OCI-LY7 (cell line): ENCODE measurements around the gene CFAP97.

Experiments
- EZH2phosphoT487 ChIP-seq: fragments of 200-600 bp; sonication (generic); IDR thresholded peaks from 2 replicates; pipeline ENCODE4 v1.6.1; 2018; ENCODE audit warnings: low read depth, borderline replicate concordance, mild to moderate bottlenecking, mixed run types, antibody characterized with exemption, low read length, moderate library complexity, mixed read lengths
- TF ChIP-seq, protein P1 (sequence below): fragments of 200-600 bp; sonication (generic); conservative IDR thresholded peaks from 2 replicates; pipeline ENCODE4 v1.5.1; 2014; ENCODE audit warnings: mild to moderate bottlenecking, antibody characterized with exemption, low read length, moderate library complexity, mixed read lengths

DNA sequence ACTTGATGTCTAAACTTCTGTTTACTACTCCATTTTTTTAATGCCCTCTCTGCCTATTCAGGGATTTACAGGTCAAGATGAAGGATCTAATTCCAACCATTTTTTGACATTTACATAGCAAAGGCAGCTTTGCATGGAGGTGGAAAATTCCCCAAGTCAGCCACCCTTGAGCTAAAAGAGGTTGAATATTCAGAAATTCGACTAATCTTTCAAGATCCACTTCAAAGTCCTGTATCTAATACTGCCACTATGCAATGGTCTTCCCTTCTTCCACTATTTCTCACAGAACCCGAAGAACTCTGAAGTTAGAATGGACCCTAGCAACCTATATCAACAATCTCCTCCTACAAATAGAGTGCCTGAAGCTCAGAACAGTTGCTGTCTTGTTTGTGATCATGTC lies 21.6 kb downstream of the CFAP97 start:
- no peak for TF ChIP-seq EZH2phosphoT487
- TF ChIP-seq, protein P1, sequence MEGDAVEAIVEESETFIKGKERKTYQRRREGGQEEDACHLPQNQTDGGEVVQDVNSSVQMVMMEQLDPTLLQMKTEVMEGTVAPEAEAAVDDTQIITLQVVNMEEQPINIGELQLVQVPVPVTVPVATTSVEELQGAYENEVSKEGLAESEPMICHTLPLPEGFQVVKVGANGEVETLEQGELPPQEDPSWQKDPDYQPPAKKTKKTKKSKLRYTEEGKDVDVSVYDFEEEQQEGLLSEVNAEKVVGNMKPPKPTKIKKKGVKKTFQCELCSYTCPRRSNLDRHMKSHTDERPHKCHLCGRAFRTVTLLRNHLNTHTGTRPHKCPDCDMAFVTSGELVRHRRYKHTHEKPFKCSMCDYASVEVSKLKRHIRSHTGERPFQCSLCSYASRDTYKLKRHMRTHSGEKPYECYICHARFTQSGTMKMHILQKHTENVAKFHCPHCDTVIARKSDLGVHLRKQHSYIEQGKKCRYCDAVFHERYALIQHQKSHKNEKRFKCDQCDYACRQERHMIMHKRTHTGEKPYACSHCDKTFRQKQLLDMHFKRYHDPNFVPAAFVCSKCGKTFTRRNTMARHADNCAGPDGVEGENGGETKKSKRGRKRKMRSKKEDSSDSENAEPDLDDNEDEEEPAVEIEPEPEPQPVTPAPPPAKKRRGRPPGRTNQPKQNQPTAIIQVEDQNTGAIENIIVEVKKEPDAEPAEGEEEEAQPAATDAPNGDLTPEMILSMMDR: no peak
